Fibroblast of peridontal ligament (primary cell): ENCODE measurements around the gene KCTD2.
A peak's percentile ranks its signal among the peaks of the same experiment; 100 is the strongest.
"Not testable (repeated sequence)": the region's sequence is repeated elsewhere in the genome, so short reads cannot be mapped to it uniquely, and the experiment has no call there.

ENCODE experiments used
- DNase-seq: peaks from one replicate; pipeline ENCODE4 v3.0.0-alpha.2; 2010; ENCODE audit errors: extremely low read depth

Gene KCTD2

DNA sequence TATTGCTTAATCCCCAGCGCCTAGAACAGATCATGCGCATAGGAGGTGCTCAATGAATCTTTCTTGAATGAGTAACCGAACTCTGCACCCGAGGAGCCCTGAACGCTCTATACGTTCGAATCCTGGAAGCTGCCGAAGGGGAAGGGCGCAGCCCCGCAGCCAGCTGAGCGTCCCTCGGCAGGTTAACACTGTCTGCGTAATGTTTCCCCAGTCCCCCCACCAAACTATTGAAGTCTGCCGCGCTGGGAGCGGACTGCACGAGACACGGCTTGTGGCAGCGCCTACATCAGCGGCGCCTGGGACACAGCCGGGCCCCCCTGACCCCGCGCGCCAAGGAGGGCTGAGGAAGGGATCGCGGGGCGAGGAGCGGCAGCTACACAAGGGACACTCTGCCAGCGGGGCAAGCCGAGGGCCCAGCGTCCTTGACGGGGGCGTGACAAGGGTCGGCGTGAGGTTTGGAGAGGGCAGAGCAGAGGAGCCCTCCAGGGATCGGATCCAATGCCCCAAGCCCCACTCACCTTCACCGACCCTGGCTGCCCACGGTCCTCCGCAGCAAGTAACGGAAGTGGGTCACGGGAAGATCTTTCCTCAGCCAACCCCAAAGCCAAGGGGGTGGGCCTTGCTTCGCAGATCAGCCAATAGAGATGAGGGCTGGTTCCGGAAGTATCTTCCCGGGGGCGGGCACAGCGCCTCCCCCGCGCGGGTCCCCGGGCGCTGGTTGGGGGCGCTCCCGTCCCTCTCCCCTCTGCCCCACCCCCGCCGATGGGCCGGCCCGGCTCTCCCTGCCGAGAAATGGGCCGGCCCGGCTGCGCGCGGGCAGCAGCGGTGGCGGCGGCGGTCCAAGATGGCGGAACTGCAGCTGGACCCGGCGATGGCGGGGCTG, at the start of gene KCTD2, which contains the start of gene ATP5PD:
Gene KCTD2 (plus strand): TSS at position 819 of the 883 bp plus-strand sequence. CDS start 26 bp downstream, at position 845.
Gene ATP5PD (minus strand): TSS at position 563 of the 883 bp plus-strand sequence. CDS start 4,319 bp downstream, outside the sequence.
- peak; percentile 95 for DNase-seq

DNA sequence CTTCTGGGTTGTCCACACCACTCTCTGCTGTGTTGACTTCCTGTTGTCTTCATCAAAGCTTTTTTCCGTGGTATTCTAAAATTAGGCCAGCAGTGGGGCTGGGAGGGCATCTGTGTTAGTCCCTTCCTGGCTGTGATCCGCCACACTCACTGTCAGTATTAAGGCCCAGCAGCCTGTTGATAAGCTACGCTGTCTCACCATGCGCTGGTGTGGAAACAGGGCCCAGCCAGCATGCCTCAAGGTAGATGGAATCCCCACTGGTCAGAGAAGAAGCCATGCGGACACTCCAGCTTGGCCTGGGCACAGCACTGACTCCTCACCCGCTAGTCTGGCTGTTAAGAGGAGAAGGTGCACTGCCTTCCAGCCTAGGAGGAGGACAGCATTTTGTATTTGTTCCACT, 48.2 kb upstream of the KCTD2 start:
- no peak for DNase-seq

- no peak for DNase-seq
These were observed 47.5 kb upstream of the KCTD2 start for GRCh38 chr17:74999523-74999922.

DNA sequence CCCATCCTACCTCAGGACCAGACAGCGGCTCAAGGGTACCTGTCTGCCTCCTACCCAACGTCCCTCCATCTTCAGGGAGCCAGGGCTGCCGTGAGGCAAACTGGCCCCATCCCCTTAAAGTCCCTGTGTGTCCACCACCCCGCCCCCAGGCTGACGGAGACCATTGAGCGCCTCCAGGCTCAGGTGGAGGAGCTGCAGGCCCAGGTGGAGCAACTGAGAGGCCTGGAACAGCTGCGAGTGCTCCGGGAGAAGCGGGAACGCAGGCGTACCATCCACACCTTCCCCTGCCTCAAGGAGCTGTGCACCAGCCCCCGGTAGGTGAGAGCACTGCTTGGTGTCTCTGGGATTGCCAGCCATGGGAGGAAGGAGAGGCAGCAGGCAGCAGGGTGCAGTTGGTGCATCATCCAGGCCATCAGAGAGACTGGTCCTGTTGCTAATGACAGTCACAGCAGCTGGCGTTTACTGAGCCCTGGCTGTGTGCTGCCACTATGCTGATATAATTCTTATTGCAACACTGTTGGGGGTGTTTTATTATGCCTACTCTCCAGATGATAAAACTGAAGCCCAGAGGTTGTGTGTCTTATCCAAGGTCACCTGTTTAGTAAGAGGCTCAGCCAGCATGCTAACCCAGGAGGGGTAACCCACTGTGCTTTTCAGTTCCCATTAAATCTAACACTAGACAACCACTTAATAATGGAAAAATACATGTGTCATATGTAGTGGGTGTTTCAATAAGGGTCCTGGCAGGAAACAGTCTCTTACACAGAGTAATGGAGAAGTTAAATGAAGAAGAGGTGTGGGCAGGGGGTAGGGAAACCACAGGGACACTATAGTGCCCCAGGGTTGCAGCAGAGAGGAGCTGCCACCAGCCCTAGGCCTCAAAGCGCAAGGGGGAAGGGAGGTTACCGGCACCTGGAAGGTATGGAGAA, 44.8 kb upstream of the KCTD2 start:
- no peak for DNase-seq

- no peak for DNase-seq
These were observed 43.7 kb upstream of the KCTD2 start for GRCh38 chr17:75003070-75003956.

- no peak for DNase-seq
These were observed 43.1 kb upstream of the KCTD2 start for GRCh38 chr17:75003957-75004355.

DNA sequence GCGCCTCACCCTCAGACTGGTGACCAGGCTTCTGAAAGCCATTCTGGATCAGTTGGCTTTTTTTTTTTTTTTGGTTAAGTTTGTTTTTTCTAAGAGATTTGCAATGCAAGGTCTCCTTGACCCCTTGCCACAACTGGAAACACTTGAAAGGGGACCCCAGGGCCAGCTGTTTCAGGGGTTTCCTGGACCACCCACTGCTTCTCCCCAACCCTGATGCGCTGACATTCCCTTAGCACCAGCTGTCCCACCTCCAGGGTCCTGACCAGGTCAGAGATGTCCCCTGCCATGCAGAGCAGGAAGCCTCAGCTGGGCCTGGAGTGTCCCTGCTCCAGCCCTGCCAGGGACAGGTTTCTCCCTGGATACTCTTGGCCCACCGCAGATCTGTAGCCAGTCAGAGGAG, 42.7 kb upstream of the KCTD2 start:
- no peak for DNase-seq

GRCh38 chr17:75005291-75005690, 41.7 kb upstream of the KCTD2 start:
- DNase-seq = no peak

DNA sequence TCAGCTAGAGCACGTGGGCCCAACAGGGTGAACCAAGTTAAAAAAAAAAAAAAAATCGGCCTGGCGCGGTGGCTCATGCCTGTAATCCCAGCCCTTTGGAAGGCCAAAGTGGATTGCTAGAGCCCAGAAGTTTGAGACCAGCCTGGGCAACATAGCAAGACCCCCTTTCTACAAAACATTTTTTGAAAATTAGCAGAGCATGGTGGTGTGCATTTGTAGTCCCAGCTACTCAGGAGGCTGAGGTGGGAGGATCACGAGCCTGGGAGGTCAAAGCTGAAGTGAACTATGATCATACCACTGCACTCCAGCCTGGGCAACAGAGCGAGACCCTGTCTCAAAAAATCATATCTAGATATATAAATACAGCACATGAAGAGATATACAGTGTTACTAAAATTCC, 40.9 kb upstream of the KCTD2 start:
- not testable (repeated sequence) for DNase-seq

- no peak for DNase-seq
These were observed 40.4 kb upstream of the KCTD2 start for GRCh38 chr17:75006653-75007052.

DNA sequence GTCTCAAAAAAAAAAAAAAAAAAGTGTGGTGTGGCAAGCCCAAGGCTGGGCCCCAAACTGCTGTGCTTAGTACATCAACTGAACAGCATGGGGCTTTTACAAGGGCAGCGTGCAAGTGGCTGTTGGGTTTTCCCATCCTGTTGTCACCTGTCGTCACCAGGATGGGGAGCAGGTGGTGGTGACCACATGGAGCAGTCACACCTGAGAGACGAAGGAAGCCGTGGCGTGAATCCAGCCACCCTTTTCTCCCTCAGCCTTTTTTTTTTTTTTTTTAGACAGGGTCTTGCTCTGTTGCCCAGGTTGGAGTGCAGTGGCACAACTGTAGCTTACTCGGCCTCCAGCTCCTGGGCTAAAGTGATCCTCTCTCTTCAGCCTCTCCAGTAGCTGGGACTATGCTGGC, 38.7 kb upstream of the KCTD2 start:
- no peak for DNase-seq

DNA sequence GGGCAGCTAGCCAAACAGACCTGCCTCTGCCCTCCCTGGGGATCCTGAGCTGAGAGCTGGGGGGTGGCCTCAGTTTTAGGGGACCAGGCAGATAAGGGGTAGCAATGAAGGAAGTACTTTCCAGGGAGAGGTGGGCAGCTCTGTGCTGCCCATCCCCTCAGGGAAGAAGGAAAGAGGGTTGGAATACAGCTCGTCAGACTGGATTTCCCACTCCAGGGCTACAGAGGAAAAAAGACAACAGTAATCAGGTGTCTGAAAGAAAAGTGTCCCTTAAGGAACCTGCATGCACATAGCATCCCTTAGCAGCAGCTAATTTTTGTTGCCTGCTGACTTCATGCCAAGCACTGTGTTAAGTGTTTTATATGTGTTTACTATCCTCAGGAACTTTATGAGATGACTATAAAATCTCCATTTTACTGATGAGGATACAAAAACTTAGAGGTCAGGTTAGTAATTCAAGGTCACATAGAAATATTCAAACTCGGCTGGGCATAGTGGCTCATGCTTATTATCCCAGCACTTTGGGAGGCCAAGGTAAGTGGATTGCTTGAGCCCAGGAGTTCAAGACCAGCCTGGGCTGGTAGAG, 37.8 kb upstream of the KCTD2 start:
- DNase-seq = no peak

- DNase-seq = peak; percentile 27
These were observed 36.2 kb upstream of the KCTD2 start for GRCh38 chr17:75010683-75011400.

- peak; percentile 78 for DNase-seq
These were observed 35.5 kb upstream of the KCTD2 start for GRCh38 chr17:75011401-75012095.

GRCh38 chr17:75012096-75012345, 35.0 kb upstream of the KCTD2 start:
- no peak for DNase-seq

DNA sequence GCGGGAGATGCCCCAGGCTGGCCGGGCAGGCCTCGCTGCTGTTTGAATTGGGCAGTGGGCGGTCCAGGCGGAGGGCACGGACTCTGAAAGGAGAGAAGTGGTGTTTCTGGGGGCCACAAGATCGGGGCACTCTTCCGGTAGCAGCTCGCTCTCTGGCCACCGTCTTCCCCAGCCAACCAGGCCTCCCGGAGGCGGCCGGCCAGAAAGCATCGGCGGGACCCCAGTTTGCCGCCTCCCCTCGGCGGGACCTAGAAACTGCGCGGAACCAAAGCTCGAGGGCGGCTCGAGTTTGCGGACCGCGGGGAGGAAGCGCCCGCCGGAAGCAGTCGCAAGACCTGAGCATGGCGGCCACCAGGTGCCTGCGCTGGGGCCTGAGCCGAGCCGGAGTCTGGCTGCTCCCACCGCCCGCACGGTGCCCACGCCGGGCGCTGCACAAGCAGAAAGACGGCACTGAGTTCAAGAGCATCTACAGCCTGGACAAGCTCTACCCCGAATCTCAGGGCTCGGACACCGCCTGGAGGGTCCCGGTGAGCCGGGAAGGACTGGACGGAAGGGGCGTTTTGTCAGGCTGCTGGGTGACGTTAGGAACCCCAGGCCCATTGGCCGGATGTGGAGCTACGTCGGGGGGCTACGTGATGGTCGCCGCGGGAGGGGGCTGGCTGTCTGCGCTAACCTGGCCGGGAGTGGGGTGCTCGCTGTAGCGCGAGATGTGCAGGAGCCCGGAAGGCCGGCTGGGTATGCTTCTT, 34.5 kb upstream of the KCTD2 start, which contains the start of gene MRPL58:
Gene MRPL58 (plus strand): TSS at position 325 of the 746 bp plus-strand sequence. CDS start 17 bp downstream, at position 342.
- DNase-seq = peak; percentile 78

DNA sequence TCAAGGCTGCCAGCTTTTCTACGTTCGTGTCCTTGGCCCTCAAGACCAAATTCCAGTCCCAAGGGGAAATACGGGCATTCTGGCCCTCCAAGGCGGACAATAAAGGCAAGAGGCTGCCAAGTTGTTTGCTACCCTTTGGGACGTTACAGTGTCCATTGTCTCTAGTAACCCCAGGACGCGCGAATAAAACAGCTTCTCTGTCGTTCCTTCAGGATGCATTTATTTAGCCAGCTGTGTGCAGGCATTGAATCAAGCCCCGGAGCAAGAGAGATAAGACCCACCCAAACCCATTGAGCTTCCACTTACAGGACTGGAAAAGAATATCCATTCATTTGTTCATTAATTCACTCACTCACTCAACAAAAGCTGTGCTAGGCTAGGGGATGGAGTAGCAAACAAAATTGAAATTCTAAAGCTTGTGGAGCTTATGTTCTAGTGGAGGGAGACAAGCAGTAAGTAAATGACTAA, 33.9 kb upstream of the KCTD2 start:
- no peak for DNase-seq

- DNase-seq = no peak
These were observed 27.9 kb upstream of the KCTD2 start for GRCh38 chr17:75019146-75019545.

DNA sequence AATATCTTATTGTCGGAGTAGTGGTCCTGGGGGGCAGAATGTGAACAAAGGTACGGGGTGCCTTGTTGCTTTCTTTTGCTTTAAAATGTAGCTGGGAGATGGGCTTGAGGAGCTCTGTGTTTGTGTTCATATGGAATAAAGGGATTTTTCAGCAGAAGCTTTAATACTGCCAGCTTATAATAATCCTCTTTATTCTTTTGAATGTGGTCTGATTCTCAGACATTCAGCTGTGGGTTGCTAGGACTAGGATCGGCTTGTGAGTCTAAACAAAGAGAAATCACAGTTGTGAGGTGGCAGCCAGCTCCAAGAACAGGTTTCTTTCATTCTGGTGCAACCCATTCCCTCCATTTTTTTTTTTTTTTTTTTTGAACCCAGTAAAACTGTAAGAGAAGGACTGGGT, 27.3 kb upstream of the KCTD2 start:
- no peak for DNase-seq
